Measurements from ENCODE around the gene TEAD2.
A peak's percentile ranks its signal among the peaks of the same experiment; 100 is the strongest.

Gene TEAD2

GRCh38 chr19:49356382-49356781, 5.8 kb downstream of the TEAD2 start:
- no peak overlapping the region for H3K9ac ChIP-seq (ENCODE audit: low read depth, low read length)
- DNase-seq, result no peak
- no peaks in the 10 kb centered on the region for H3K36me3 ChIP-seq (ENCODE audit: insufficient read depth, low read length)
- H3K27me3 ChIP-seq (ENCODE audit: insufficient read depth, low read length, poor library complexity), result no peaks in the 10 kb centered on the region
- H3K4me2 ChIP-seq (ENCODE audit: insufficient read depth, low read length), result no peak overlapping the region
- no peak overlapping the region for H3K4me3 ChIP-seq (ENCODE audit: low read depth in 1 of 2, low read length in 2 of 2)
- no peak for ATAC-seq (ENCODE audit: insufficient read depth, low read depth)
- H4K20me1 ChIP-seq (ENCODE audit: insufficient read depth, low read length), result no peaks in the 10 kb centered on the region
- TF ChIP-seq EZH2 (IDR thresholded peaks at IDR 0.05; ENCODE audit: borderline replicate concordance, low read depth, low read length, severe bottlenecking), result no peak
- no peak for TF ChIP-seq CTCF (IDR thresholded peaks at IDR 0.05; ENCODE audit: borderline replicate concordance, extremely low read depth, low read length, poor library complexity, severe bottlenecking)
- H3K4me1 ChIP-seq (ENCODE audit: insufficient read depth, low read length), result no peaks in the 10 kb centered on the region
- H2AFZ ChIP-seq (ENCODE audit: low read depth, low read length), result no peak overlapping the region
- no peak overlapping the region for H3K27ac ChIP-seq (ENCODE audit: low read length)
- no peaks in the 10 kb centered on the region for H3K79me2 ChIP-seq (ENCODE audit: insufficient read depth, low read length)
- no peaks in the 10 kb centered on the region for H3K9me3 ChIP-seq (ENCODE audit: insufficient read depth, low read length, severe bottlenecking)

- Histone ChIP-seq H3K9me3 (ENCODE audit: insufficient read depth, low read length, severe bottlenecking) (no peaks in the 10 kb centered on the region), H3K4me2 (ENCODE audit: insufficient read depth, low read length) (no peak overlapping the region), H3K27ac (ENCODE audit: low read length) (no peak overlapping the region), H4K20me1 (ENCODE audit: insufficient read depth, low read length) (no peaks in the 10 kb centered on the region), H3K4me1 (ENCODE audit: insufficient read depth, low read length) (no peaks in the 10 kb centered on the region), H2AFZ (ENCODE audit: low read depth, low read length) (no peak overlapping the region; the same call in 1 of the 2 replicates), H3K79me2 (ENCODE audit: insufficient read depth, low read length) (no peaks in the 10 kb centered on the region), H3K36me3 (ENCODE audit: insufficient read depth, low read length) (no peaks in the 10 kb centered on the region), H3K4me3 (ENCODE audit: low read depth in 1 of 2, low read length in 2 of 2) (no peak overlapping the region), H3K9ac (ENCODE audit: low read depth, low read length) (no peak overlapping the region), H3K27me3 (ENCODE audit: insufficient read depth, low read length, poor library complexity) (no peaks in the 10 kb centered on the region)
- ATAC-seq (ENCODE audit: insufficient read depth, low read depth) (no peak), DNase-seq (peak; percentile 16)
- no peak for TF ChIP-seq EZH2 (IDR thresholded peaks at IDR 0.05; ENCODE audit: borderline replicate concordance, low read depth, low read length, severe bottlenecking)
- no peak for TF ChIP-seq CTCF (IDR thresholded peaks at IDR 0.05; ENCODE audit: borderline replicate concordance, extremely low read depth, low read length, poor library complexity, severe bottlenecking)
Observed at GRCh38 chr19:49355909-49356353, 6.3 kb downstream of the TEAD2 start.

GRCh38 chr19:49349567-49349966, 12.6 kb downstream of the TEAD2 start:
- Histone ChIP-seq H2AFZ (ENCODE audit: low read depth, low read length) (no peak overlapping the region), H4K20me1 (ENCODE audit: insufficient read depth, low read length) (no peaks in the 10 kb centered on the region), H3K36me3 (ENCODE audit: insufficient read depth, low read length) (no peaks in the 10 kb centered on the region), H3K79me2 (ENCODE audit: insufficient read depth, low read length) (no peaks in the 10 kb centered on the region), H3K4me2 (ENCODE audit: insufficient read depth, low read length) (no peak overlapping the region), H3K4me1 (ENCODE audit: insufficient read depth, low read length) (no peaks in the 10 kb centered on the region), H3K27me3 (ENCODE audit: insufficient read depth, low read length, poor library complexity) (no peaks in the 10 kb centered on the region), H3K9ac (ENCODE audit: low read depth, low read length) (no peak overlapping the region), H3K4me3 (ENCODE audit: low read depth in 1 of 2, low read length in 2 of 2) (no peak overlapping the region), H3K27ac (ENCODE audit: low read length) (no peak overlapping the region), H3K9me3 (ENCODE audit: insufficient read depth, low read length, severe bottlenecking) (no peaks in the 10 kb centered on the region)
- ATAC-seq (ENCODE audit: insufficient read depth, low read depth) (no peak), DNase-seq (no peak)
- TF ChIP-seq CTCF (IDR thresholded peaks at IDR 0.05; ENCODE audit: borderline replicate concordance, extremely low read depth, low read length, poor library complexity, severe bottlenecking), result no peak

Measured in DND-41 (cell line).